Fibroblast of peridontal ligament (primary cell): ENCODE data around the gene CACNG1.
"Not testable (repeated sequence)": the region's sequence is repeated elsewhere in the genome, so short reads cannot be mapped to it uniquely, and the experiment has no call there.

ENCODE experiments used
- DNase-seq: peaks from one replicate; pipeline ENCODE4 v3.0.0-alpha.2; 2010; ENCODE audit errors: extremely low read depth

CACNG1 gene

GRCh38 chr17:67025216-67025792, 19.1 kb upstream of the CACNG1 start:
- DNase-seq: no peak

- DNase-seq: no peak
Measured at GRCh38 chr17:67026341-67026740, 18.0 kb upstream of the CACNG1 start.

GRCh38 chr17:67027031-67027628, 17.2 kb upstream of the CACNG1 start:
- no peak for DNase-seq

GRCh38 chr17:67030641-67031040, 13.7 kb upstream of the CACNG1 start:
- no peak for DNase-seq

- DNase-seq: no peak
Measured at GRCh38 chr17:67032382-67032781, 12.0 kb upstream of the CACNG1 start.

- DNase-seq: no peak
Measured at GRCh38 chr17:67032985-67033384, 11.4 kb upstream of the CACNG1 start.

- no peak for DNase-seq
Measured at GRCh38 chr17:67033613-67034012, 10.7 kb upstream of the CACNG1 start.

GRCh38 chr17:67035131-67036083, 8.9 kb upstream of the CACNG1 start:
- no peak for DNase-seq

GRCh38 chr17:67038861-67039365, 5.4 kb upstream of the CACNG1 start:
- DNase-seq: no peak

- DNase-seq: no peak
Measured at GRCh38 chr17:67040652-67041051, 3.7 kb upstream of the CACNG1 start.

- DNase-seq: not testable (repeated sequence)
Measured at GRCh38 chr17:67041119-67041518, 3.2 kb upstream of the CACNG1 start.

GRCh38 chr17:67041531-67041930, 2.8 kb upstream of the CACNG1 start:
- no peak for DNase-seq

- no peak for DNase-seq
Measured at GRCh38 chr17:67041941-67042899, 2.1 kb upstream of the CACNG1 start.

GRCh38 chr17:67043283-67043682, 1.1 kb upstream of the CACNG1 start:
- no peak for DNase-seq

- no peak for DNase-seq
Measured at GRCh38 chr17:67044940-67045339, 586 bp downstream of the CACNG1 start.

- no peak for DNase-seq
Measured at GRCh38 chr17:67046398-67046797, 2.0 kb downstream of the CACNG1 start.

- DNase-seq: no peak
Measured at GRCh38 chr17:67047382-67047781, 3.0 kb downstream of the CACNG1 start.

GRCh38 chr17:67049025-67049739, 4.8 kb downstream of the CACNG1 start:
- DNase-seq: no peak

GRCh38 chr17:67050066-67050465, 5.7 kb downstream of the CACNG1 start:
- no peak for DNase-seq

GRCh38 chr17:67050471-67051154, 6.3 kb downstream of the CACNG1 start:
- no peak for DNase-seq
